Activated T-cell treated with anti-CD3 and anti-CD28 coated beads for 48 hours (primary cell): ENCODE data around the gene RPP30.
"Not testable (repeated sequence)": the region's sequence is repeated elsewhere in the genome, so short reads cannot be mapped to it uniquely, and the experiment has no call there.

ENCODE experiments used
- DNase-seq: peaks from one replicate; pipeline ENCODE4 v3.0.0-alpha.2; 2020; ENCODE audit warnings: low read depth

The RPP30 gene

GRCh38 chr10:90871279-90871765, 452 bp upstream of the RPP30 start:
- DNase-seq = no peak

- no peak for DNase-seq
Observed at GRCh38 chr10:90872648-90873020, 860 bp downstream of the RPP30 start.

- DNase-seq = no peak
Observed at GRCh38 chr10:90879062-90879461, 7.3 kb downstream of the RPP30 start.

- not testable (repeated sequence) for DNase-seq
Observed at GRCh38 chr10:90880059-90880719, 8.4 kb downstream of the RPP30 start.

- DNase-seq = no peak
Observed at GRCh38 chr10:90884431-90884830, 12.7 kb downstream of the RPP30 start.

GRCh38 chr10:90885176-90885575, 13.4 kb downstream of the RPP30 start:
- DNase-seq = no peak

GRCh38 chr10:90887555-90887954, 15.8 kb downstream of the RPP30 start:
- no peak for DNase-seq

GRCh38 chr10:90888387-90888786, 16.6 kb downstream of the RPP30 start:
- DNase-seq = no peak

- DNase-seq = no peak
Observed at GRCh38 chr10:90889636-90890035, 17.9 kb downstream of the RPP30 start.

- no peak for DNase-seq
Observed at GRCh38 chr10:90890347-90890746, 18.6 kb downstream of the RPP30 start.

GRCh38 chr10:90893190-90893589, 21.4 kb downstream of the RPP30 start:
- no peak for DNase-seq

- DNase-seq = not testable (repeated sequence)
Observed at GRCh38 chr10:90896916-90897315, 25.1 kb downstream of the RPP30 start.

- DNase-seq = no peak
Observed at GRCh38 chr10:90905925-90906324, 34.2 kb downstream of the RPP30 start.

- no peak for DNase-seq
Observed at GRCh38 chr10:90906596-90906995, 34.8 kb downstream of the RPP30 start.

- DNase-seq = peak; percentile 11
Observed at GRCh38 chr10:90911133-90912051, 39.6 kb downstream of the RPP30 start.

GRCh38 chr10:90912174-90912573, 40.4 kb downstream of the RPP30 start:
- no peak for DNase-seq

GRCh38 chr10:90912854-90913479, 41.2 kb downstream of the RPP30 start:
- no peak for DNase-seq

GRCh38 chr10:90913774-90914420, 42.1 kb downstream of the RPP30 start:
- DNase-seq = no peak

GRCh38 chr10:90914992-90915765, 43.4 kb downstream of the RPP30 start:
- DNase-seq = no peak

GRCh38 chr10:90915766-90916075, 43.9 kb downstream of the RPP30 start:
- DNase-seq = no peak

- no peak for DNase-seq
Observed at GRCh38 chr10:90916392-90917237, 44.8 kb downstream of the RPP30 start.
